Hair follicular keratinocyte (primary cell): Measurements from ENCODE around the gene OR10S1. TPM values are rescaled to one million over a fixed set of nuclear protein-coding genes. Genes with fewer than 3 reads are reported as not detected.

Experiments used
- total RNA-seq: library from RNA; depleted of rRNA; stranded (reverse); fragments of >200 nt; gene quantifications from 2 replicates; pipeline ENCODE4 v1.2.3, GENCODE V29; 2015

Gene OR10S1, protein sequence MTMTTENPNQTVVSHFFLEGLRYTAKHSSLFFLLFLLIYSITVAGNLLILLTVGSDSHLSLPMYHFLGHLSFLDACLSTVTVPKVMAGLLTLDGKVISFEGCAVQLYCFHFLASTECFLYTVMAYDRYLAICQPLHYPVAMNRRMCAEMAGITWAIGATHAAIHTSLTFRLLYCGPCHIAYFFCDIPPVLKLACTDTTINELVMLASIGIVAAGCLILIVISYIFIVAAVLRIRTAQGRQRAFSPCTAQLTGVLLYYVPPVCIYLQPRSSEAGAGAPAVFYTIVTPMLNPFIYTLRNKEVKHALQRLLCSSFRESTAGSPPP
- not detected in 2 replicates for total RNA-seq

DNA sequence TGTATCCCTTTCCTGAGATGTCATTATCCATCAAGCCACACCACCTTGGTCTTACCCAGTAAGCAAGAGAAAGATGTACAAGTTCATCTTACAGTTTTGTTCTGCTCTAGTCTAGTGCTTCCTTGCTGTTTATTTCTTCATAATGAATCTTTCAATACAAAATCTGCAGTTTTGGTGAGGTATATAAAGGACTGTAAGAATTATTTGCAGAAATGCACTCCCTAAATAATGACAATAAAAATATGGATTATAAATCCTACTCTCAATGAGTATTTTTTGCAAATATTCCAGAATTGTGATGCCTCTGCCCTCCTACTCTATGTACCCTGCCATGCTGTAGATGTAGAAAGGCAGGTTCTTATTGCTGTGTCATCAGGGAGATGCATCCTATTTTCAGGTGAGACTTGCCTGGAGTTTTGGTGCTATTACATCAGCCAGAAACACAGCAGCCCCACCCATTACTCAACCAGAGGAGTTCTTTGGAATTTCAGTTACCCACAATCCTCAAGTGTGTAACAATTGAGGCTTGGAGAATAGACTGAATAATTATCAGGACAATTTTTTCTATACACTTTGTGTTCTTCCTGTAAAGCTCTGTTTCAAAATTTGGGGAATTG, at the start of gene OR10S1:
OR10S1 (minus strand) TSS at position 51 of the 617 bp plus-strand sequence. CDS start 117 bp downstream, outside the sequence.

DNA sequence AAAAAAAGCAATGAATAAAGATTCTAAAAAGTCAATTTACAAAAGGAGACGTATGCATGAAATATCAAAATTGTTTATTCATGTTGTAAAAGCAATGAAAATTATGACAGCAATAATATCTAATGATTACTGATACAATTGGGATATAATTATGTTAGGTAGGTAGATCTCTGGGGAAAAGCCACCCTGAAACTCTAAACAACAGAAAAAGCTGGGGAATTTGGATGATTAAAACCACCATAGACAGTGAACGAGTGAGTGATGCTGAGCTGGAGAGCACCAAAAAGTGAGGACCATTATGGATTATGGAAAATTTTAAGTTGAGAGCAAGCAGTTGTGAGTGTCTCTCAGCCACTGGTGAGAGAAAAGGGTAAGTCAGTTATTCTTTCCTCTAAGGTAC, 48.9 kb upstream of the OR10S1 start, which contains the start of gene OR10G8:
OR10G8 (plus strand) TSS at position 301 of the 400 bp plus-strand sequence. CDS start 2,825 bp downstream, outside the sequence.

DNA sequence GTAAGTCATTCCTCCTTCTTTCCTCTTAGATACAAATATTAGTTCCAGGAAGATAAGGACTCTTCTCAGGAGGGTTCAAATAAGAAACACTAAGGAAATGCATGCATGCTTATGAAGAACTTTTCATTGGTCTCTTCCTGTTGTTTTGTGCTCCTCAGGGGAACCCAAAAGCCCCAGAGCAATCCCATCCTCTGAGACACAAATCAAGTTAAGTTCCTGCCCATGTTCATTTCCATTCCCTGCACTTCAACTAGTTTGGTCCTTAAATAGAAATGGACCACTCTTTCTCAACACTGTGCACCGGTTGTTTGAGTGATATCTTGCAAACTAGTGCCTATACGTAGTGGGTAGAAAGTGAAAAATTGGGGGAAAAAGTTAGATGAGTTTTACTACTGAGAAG, 35.1 kb upstream of the OR10S1 start, which contains the start of gene OR10G4:
OR10G4 (plus strand) TSS at position 301 of the 400 bp plus-strand sequence. CDS start 2,578 bp downstream, outside the sequence.

DNA sequence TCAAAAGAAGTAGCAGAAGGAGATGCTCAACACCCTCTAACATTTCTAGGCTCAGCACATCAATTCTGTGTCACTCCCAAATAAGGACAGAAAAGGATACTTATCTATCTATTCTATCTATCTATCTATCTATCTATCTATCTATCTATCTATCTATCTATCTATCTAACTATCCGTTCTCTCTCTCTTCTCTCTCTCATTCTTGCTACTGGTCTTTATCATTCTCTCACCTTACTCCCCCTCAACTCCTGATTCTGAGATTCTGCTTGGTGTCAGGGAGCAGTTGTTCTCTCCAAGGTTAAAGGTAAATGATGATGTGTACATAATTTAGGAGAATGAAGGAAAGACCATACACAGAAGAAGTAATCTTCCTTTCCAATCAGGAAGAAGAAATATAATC, 17.5 kb upstream of the OR10S1 start, which contains the start of gene OR10G6:
OR10G6 (minus strand) TSS at position 43 of the 400 bp plus-strand sequence; CDS start at position 43, 0 bp downstream.

DNA sequence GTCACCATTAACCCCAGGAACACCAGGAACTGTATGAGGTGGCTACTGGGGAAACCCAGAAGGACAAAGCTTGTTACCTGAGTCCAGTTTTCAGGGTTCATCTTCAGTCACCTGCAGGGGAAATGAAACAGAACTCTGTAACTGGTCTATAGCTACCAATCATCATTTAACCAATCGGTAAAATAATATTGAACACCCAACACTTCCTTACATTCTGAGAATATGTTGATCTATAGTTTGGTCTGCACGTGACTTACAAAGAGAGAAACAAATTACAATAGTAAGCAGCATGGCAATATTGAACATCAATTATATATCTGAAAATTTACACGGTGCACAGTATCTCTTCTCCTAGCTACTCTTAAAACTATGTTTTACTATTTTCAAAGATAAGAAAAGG, 33.8 kb downstream of the OR10S1 start, which contains the start of gene OR6T1:
OR6T1 (minus strand) TSS at position 101 of the 400 bp plus-strand sequence; CDS start at position 101, 0 bp downstream.

DNA sequence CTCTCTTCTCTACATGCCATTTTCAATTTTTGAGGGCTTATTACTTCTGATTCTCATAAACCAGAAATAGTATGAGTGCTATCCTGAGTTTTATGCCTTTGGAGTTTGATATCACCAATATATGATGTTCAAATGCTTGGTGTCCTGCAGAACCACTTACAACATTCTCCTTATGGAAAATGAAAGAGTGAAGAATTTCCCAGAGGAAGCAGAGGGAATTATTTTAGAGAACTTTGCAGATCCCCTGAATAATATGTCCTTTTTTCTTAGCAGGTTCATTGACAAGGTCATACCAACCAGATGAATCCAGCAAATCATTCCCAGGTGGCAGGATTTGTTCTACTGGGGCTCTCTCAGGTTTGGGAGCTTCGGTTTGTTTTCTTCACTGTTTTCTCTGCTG, 38.3 kb downstream of the OR10S1 start, which contains the start of gene OR4D5:
OR4D5 (plus strand) TSS at position 301 of the 400 bp plus-strand sequence; CDS start at position 301, 0 bp downstream.

Other genes starting within 250 kb of the OR10S1 start
- gene ZNF202, start 236.1 kb downstream of the OR10S1 start, total RNA-seq, result 5.9 and 7.4 TPM in 2 replicates
- not detected in 2 replicates for gene OR6X1, start 223.3 kb downstream of the OR10S1 start, total RNA-seq
- gene OR6M1, start 171.4 kb downstream of the OR10S1 start, total RNA-seq, result not detected in 2 replicates
- gene TMEM225, start 92.1 kb downstream of the OR10S1 start, total RNA-seq, result not detected in 2 replicates
- gene OR8D4, start 75.6 kb downstream of the OR10S1 start, total RNA-seq, result not detected in 2 replicates
- gene OR4D5, start 38.2 kb downstream of the OR10S1 start, total RNA-seq, result not detected in 2 replicates
- gene OR6T1, start 33.9 kb downstream of the OR10S1 start, total RNA-seq, result not detected in 2 replicates
- gene OR10G6, start 17.4 kb upstream of the OR10S1 start, total RNA-seq, result not detected in 2 replicates
- not detected in 2 replicates for gene OR10G4, start 35.2 kb upstream of the OR10S1 start, total RNA-seq
- gene OR10G9, start 45.2 kb upstream of the OR10S1 start, total RNA-seq, result not detected in 2 replicates
- gene OR10G8, start 49.0 kb upstream of the OR10S1 start, total RNA-seq, result not detected in 2 replicates
- not detected in 2 replicates for gene OR10G7, start 63.5 kb upstream of the OR10S1 start, total RNA-seq
- gene VWA5A, start 137.7 kb upstream of the OR10S1 start, total RNA-seq, result 16.1 and 25.1 TPM in 2 replicates
- not detected in 2 replicates for gene OR10D3, start 205.6 kb upstream of the OR10S1 start, total RNA-seq